Panc1 (cell line): ENCODE data around the gene KAZN. TPM values are rescaled to one million over a fixed set of nuclear protein-coding genes. Genes with fewer than 3 reads are reported as not detected.

ENCODE experiments used
- ATAC-seq: fragments of 200-7000 bp; cut with Tn5 transposase; 2 replicates; pipeline ENCODE4 v1.9.1; 2020; ENCODE audit warnings: mild to moderate bottlenecking, moderate library complexity
- BruUV-seq: library from RNA; stranded (reverse); fragments of 400-500 nt; replicated peaks from 2 replicates; lab custom pipeline; 2021; lab: Mats Ljungman, UMichigan
- CTCF ChIA-PET: fragments of 300-600 bp; sonication (Branson Sonifier 250); formaldehyde crosslinking; loops from one replicate; lab custom pipeline; 2022; ENCODE audit warnings: antibody characterized with exemption; lab: Charles Lee
- POLR2A ChIA-PET: fragments of 300-600 bp; sonication (Branson Sonifier 250); formaldehyde crosslinking; loops from one replicate; lab custom pipeline; 2022; ENCODE audit warnings: antibody characterized with exemption; lab: Charles Lee
- DNase-seq: peaks from one replicate; pipeline ENCODE4 v3.0.0-alpha.2; 2010; ENCODE audit warnings: low read depth, low spot score
- H3K27ac ChIP-seq: 2 replicates; pipeline ENCODE4 v1.5.1; 2011; ENCODE audit warnings: mild to moderate bottlenecking, low read length, inconsistent platforms
- H3K27me3 ChIP-seq: fragments of 200-500 bp; sonication (Bioruptor generic); 2 replicates; pipeline ENCODE4 v1.6.0; 2014; ENCODE audit warnings: low read length, inconsistent platforms; ENCODE audit not compliant: control insufficient read depth, insufficient read depth
- H3K36me3 ChIP-seq: fragments of 200-500 bp; sonication (Bioruptor generic); 2 replicates; pipeline ENCODE4 v1.5.1; 2014; ENCODE audit warnings: inconsistent platforms, mild to moderate bottlenecking, low read length, moderate library complexity; ENCODE audit not compliant: control insufficient read depth, insufficient read depth
- H3K4me1 ChIP-seq: 2 replicates; pipeline ENCODE4 v1.5.1; 2011; ENCODE audit warnings: inconsistent platforms, mild to moderate bottlenecking, low read length, moderate library complexity; ENCODE audit not compliant: control insufficient read depth, insufficient read depth
- H3K4me3 ChIP-seq, 2 experiments: 2 replicates each; pipeline ENCODE4 v1.5.1; 2011 to 2012; ENCODE audit warnings: low read depth in 2 of 2, low read length in 2 of 2, mild to moderate bottlenecking in 2 of 2, inconsistent platforms in 1 of 2, moderate library complexity in 1 of 2
- H3K9me3 ChIP-seq: fragments of 200-500 bp; sonication (Bioruptor generic); 2 replicates; pipeline ENCODE4 v1.5.1; 2014; ENCODE audit warnings: low read depth, mild to moderate bottlenecking, inconsistent platforms, low read length, moderate library complexity; ENCODE audit not compliant: control insufficient read depth, insufficient read depth
- POLR2AphosphoS5 ChIP-seq: IDR thresholded peaks from 2 replicates; pipeline ENCODE4 v1.6.1; 2012; ENCODE audit warnings: mild to moderate bottlenecking, low read depth, low read length, moderate library complexity
- SIN3A ChIP-seq: IDR thresholded peaks from 2 replicates; pipeline ENCODE4 v1.6.1; 2012; ENCODE audit warnings: low read depth, mild to moderate bottlenecking, low read length, moderate library complexity, borderline replicate concordance; ENCODE audit not compliant: insufficient read depth
- TCF7L2 ChIP-seq: IDR thresholded peaks from 2 replicates; pipeline ENCODE4 v1.6.1; 2011; ENCODE audit warnings: mild to moderate bottlenecking, low read depth, low read length, inconsistent platforms
- in situ Hi-C: cut with HindIII; loops from 2 replicates; pipeline ENCODE4 v1.10.0; 2016; ENCODE audit warnings: low sequenced_read_pairs, low pct_unique_long_range_greater_than_20kb
- intact Hi-C: fragments of 100-400 bp; cut with micrococcal nuclease; formaldehyde crosslinking; loops from one replicate; pipeline ENCODE4 v1.10.0; 2022; ENCODE audit not compliant: unreplicated experiment
- total RNA-seq: library from RNA; stranded (reverse); gene quantifications from one replicate; pipeline ENCODE4 v1.2.1, GENCODE V29; 2021; ENCODE audit not compliant: unreplicated experiment
- TF ChIP-seq, protein P1 (sequence below): fragments of 450-650 bp; IDR thresholded peaks from 2 replicates; pipeline ENCODE4 v1.5.1; 2017; ENCODE audit warnings: mild to moderate bottlenecking
- TF ChIP-seq, protein P2 (sequence below), 2 experiments: IDR thresholded peaks; 2 replicates each; pipeline ENCODE4 v1.6.1; 2011 to 2012; ENCODE audit warnings: low read depth in 2 of 2, control low read depth in 1 of 2, low read length in 1 of 2, mild to moderate bottlenecking in 1 of 2, moderate library complexity in 1 of 2; ENCODE audit not compliant: insufficient read depth in 1 of 2

Gene KAZN
- total RNA-seq, 1 experiment from 2014 or later = 6.6 TPM

DNA sequence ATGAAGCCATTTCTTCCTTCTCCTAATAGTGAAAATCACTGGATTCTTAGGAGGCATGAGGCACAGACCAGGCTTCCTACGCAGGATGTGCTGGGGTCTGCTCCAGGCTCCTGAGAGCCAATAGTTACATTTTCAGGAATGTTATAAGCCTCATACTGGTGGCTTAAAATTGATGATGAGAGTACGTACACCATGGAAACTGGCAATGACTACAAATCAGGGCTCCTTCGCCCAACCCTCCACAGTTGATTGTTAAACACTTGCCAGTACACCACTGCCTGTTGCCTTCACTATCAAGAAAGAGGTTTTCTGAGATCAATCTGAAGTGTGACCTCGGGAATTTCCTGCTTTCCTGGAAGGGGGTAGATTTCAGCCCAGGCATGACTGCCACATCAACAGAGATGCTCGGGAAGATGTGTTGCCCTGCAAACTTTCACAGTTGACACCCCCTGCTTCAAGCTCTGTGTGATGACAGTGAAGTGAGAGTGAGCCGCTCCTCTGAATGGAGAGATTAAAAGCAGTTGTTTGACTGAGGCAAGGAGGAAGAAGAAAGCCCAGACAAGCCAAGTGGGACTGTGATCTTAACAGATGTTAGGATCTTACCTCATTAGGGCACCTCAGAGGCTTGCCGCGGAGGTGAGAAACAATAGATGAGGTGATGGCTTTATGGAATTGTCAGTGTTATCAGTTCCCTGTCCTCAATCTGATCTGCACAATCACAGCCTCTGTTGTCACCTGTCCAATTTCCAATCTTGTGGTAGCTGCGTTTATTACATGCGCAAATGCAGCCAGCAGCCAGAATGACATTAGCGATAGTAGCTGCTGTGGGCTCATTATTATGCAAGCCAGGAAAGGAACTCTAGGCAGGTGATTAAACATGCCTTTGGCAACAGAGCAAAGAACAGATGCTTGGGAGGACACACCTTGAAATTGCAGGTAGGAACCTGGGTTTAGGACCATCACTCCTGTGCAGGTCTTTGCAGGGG is 277.3 kb downstream of the KAZN start:
- TF ChIP-seq, protein P1, sequence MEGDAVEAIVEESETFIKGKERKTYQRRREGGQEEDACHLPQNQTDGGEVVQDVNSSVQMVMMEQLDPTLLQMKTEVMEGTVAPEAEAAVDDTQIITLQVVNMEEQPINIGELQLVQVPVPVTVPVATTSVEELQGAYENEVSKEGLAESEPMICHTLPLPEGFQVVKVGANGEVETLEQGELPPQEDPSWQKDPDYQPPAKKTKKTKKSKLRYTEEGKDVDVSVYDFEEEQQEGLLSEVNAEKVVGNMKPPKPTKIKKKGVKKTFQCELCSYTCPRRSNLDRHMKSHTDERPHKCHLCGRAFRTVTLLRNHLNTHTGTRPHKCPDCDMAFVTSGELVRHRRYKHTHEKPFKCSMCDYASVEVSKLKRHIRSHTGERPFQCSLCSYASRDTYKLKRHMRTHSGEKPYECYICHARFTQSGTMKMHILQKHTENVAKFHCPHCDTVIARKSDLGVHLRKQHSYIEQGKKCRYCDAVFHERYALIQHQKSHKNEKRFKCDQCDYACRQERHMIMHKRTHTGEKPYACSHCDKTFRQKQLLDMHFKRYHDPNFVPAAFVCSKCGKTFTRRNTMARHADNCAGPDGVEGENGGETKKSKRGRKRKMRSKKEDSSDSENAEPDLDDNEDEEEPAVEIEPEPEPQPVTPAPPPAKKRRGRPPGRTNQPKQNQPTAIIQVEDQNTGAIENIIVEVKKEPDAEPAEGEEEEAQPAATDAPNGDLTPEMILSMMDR = no peak
- TF ChIP-seq TCF7L2 (no peak), POLR2AphosphoS5 (no peak), SIN3A (no peak)
- TF ChIP-seq, protein P2, sequence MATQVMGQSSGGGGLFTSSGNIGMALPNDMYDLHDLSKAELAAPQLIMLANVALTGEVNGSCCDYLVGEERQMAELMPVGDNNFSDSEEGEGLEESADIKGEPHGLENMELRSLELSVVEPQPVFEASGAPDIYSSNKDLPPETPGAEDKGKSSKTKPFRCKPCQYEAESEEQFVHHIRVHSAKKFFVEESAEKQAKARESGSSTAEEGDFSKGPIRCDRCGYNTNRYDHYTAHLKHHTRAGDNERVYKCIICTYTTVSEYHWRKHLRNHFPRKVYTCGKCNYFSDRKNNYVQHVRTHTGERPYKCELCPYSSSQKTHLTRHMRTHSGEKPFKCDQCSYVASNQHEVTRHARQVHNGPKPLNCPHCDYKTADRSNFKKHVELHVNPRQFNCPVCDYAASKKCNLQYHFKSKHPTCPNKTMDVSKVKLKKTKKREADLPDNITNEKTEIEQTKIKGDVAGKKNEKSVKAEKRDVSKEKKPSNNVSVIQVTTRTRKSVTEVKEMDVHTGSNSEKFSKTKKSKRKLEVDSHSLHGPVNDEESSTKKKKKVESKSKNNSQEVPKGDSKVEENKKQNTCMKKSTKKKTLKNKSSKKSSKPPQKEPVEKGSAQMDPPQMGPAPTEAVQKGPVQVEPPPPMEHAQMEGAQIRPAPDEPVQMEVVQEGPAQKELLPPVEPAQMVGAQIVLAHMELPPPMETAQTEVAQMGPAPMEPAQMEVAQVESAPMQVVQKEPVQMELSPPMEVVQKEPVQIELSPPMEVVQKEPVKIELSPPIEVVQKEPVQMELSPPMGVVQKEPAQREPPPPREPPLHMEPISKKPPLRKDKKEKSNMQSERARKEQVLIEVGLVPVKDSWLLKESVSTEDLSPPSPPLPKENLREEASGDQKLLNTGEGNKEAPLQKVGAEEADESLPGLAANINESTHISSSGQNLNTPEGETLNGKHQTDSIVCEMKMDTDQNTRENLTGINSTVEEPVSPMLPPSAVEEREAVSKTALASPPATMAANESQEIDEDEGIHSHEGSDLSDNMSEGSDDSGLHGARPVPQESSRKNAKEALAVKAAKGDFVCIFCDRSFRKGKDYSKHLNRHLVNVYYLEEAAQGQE (IDR thresholded peaks at IDR 0.05; ENCODE audit: insufficient read depth in 1 of 2, low read depth in 2 of 2, low read length in 1 of 2) = no peak
- Histone ChIP-seq H3K27me3 (peaks cover 21% of the 10 kb centered on the region), H3K4me1 (no peaks in the 10 kb centered on the region), H3K36me3 (no peaks in the 10 kb centered on the region), H3K4me3 (no peak overlapping the region), H3K27ac (no peak overlapping the region), H3K9me3 (no peaks in the 10 kb centered on the region)
- CTCF ChIA-PET = no interaction called here
- intact Hi-C loops = no loop called here
- POLR2A ChIA-PET = no interaction called here
- no TSS peak for BruUV-seq
- in situ Hi-C loops = no loop called here
- no peak for ATAC-seq
- no peak for DNase-seq

DNA sequence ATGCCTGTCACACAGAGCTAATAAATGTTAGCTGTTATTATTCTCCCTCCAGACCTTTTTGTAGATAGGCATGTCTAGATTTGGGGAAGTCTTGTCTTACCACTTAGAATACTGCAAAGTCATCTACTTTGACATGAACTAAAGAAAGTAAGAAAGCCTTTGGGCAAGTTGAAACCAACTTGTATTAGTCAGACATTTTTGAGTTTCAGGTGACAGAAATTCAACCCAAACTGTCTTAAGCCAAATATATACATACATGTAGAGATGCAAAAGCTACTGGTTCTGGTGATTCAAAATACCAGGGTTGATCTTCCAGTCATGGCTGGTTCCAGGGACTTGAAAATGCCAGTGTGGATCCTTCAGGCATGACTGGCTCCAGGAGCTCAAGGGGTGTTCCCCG is 278.3 kb downstream of the KAZN start:
- in situ Hi-C loops (no loop called here), intact Hi-C loops (no loop called here)
- BruUV-seq = no TSS peak
- DNase-seq (no peak), ATAC-seq (no peak)
- Histone ChIP-seq H3K27me3 (peaks cover 21% of the 10 kb centered on the region), H3K9me3 (no peaks in the 10 kb centered on the region), H3K4me1 (no peaks in the 10 kb centered on the region), H3K36me3 (no peaks in the 10 kb centered on the region), H3K27ac (no peak overlapping the region), H3K4me3 (no peak overlapping the region)
- ChIA-PET CTCF (interaction anchor here (0.7 kb wide), 1 partner anchor 91 kb away, joined by 3 read pairs; no protein-coding TSS in a partner anchor), POLR2A (no interaction called here)
- TF ChIP-seq, protein P2 (IDR thresholded peaks at IDR 0.05; ENCODE audit: insufficient read depth in 1 of 2, low read depth in 2 of 2, low read length in 1 of 2) = no peak
